Parathyroid adenoma (tissue), 2 donors: ENCODE data around the gene RTKN.
"Not testable (repeated sequence)": the region's sequence is repeated elsewhere in the genome, so short reads cannot be mapped to it uniquely, and the experiment has no call there.

Experiments
- H2AFZ ChIP-seq: fragments of 300-600 bp; sonication (generic); one replicate; pipeline ENCODE4 v1.7.0; 2017; ENCODE audit warnings: antibody characterized with exemption, mild to moderate bottlenecking
- H3K27ac ChIP-seq: fragments of 300-600 bp; sonication (generic); one replicate; pipeline ENCODE4 v1.7.0; 2017
- H3K27me3 ChIP-seq: fragments of 300-600 bp; sonication (generic); one replicate; pipeline ENCODE4 v1.7.0; 2017; ENCODE audit warnings: low read length; ENCODE audit not compliant: control insufficient read depth, insufficient read depth
- H3K36me3 ChIP-seq: fragments of 300-600 bp; sonication (generic); one replicate; pipeline ENCODE4 v1.7.0; 2017; ENCODE audit warnings: low read length; ENCODE audit not compliant: control insufficient read depth, insufficient read depth
- H3K4me1 ChIP-seq: fragments of 300-600 bp; sonication (generic); one replicate; pipeline ENCODE4 v1.7.0; 2017; ENCODE audit warnings: control low read depth
- H3K4me2 ChIP-seq: fragments of 300-600 bp; sonication (generic); one replicate; pipeline ENCODE4 v1.7.0; 2017; ENCODE audit warnings: low read length
- H3K4me3 ChIP-seq: fragments of 300-600 bp; sonication (generic); one replicate; pipeline ENCODE4 v1.7.0; 2017; ENCODE audit warnings: low read depth, low read length
- H3K79me2 ChIP-seq: fragments of 300-600 bp; sonication (generic); one replicate; pipeline ENCODE4 v1.7.0; 2017; ENCODE audit warnings: control low read depth
- H3K9ac ChIP-seq: fragments of 300-600 bp; sonication (generic); one replicate; pipeline ENCODE4 v1.7.0; 2017; ENCODE audit warnings: mild to moderate bottlenecking
- H3K9me3 ChIP-seq: fragments of 300-600 bp; sonication (generic); one replicate; pipeline ENCODE4 v1.7.0; 2017; ENCODE audit warnings: low read length; ENCODE audit not compliant: control insufficient read depth
- TF ChIP-seq, protein P1 (sequence below): fragments of 300-600 bp; sonication (generic); IDR thresholded peaks from one replicate; pipeline ENCODE4 v1.7.0; 2017; ENCODE audit warnings: antibody characterized with exemption, mild to moderate bottlenecking
- donor health status: primary hyperparathyroidism.

Gene RTKN

DNA sequence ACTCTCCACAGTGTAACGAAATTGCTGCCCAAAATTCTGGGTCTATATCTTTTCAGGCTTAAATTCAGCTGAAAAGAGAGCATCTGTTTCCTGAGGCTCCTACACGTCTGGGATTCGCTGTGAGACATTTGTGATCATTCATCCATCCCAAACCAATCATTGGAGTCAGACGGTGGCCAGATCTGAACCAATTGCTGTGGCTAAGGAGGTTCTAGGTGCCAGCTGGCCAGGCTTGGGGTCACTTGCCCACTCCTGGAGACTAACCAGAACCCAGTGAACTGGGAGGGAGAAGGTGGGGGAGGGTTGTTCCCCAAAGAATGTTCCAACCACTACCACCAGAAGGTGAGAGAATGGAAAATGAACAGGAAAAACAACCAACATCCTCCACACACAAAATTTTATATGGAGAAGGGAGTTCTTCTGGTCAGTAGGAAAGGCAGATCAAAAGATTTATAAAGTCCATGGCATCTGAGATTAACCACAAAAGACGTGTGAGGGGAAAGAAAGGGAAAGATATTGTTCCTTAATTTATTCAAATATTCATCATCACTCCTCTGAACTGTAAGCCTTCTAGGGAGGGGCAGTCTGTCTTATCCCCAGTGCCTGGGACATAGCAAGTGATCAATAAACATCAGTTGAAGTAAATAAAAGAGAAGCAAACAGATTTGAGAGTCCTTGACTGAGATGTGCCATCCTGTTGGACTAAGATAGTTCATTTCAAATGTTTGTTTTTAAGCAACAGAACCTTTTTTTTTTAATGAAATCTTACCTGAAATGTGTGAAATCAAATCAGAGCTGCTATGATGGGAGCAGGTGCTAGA is 3.0 kb upstream of the RTKN start:
- Histone ChIP-seq H3K27me3 (no peaks in the 10 kb centered on the region), H3K4me1 (peaks cover under 1% of the 10 kb centered on the region), H3K4me3 (no peak overlapping the region), H3K36me3 (no peaks in the 10 kb centered on the region), H2AFZ (peak overlapping the region; percentile 29), H3K4me2 (no peak overlapping the region), H3K9me3 (no peaks in the 10 kb centered on the region), H3K27ac (no peak overlapping the region), H3K79me2 (no peaks in the 10 kb centered on the region), H3K9ac (no peak overlapping the region)
- TF ChIP-seq, protein P1, sequence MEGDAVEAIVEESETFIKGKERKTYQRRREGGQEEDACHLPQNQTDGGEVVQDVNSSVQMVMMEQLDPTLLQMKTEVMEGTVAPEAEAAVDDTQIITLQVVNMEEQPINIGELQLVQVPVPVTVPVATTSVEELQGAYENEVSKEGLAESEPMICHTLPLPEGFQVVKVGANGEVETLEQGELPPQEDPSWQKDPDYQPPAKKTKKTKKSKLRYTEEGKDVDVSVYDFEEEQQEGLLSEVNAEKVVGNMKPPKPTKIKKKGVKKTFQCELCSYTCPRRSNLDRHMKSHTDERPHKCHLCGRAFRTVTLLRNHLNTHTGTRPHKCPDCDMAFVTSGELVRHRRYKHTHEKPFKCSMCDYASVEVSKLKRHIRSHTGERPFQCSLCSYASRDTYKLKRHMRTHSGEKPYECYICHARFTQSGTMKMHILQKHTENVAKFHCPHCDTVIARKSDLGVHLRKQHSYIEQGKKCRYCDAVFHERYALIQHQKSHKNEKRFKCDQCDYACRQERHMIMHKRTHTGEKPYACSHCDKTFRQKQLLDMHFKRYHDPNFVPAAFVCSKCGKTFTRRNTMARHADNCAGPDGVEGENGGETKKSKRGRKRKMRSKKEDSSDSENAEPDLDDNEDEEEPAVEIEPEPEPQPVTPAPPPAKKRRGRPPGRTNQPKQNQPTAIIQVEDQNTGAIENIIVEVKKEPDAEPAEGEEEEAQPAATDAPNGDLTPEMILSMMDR: no peak

DNA sequence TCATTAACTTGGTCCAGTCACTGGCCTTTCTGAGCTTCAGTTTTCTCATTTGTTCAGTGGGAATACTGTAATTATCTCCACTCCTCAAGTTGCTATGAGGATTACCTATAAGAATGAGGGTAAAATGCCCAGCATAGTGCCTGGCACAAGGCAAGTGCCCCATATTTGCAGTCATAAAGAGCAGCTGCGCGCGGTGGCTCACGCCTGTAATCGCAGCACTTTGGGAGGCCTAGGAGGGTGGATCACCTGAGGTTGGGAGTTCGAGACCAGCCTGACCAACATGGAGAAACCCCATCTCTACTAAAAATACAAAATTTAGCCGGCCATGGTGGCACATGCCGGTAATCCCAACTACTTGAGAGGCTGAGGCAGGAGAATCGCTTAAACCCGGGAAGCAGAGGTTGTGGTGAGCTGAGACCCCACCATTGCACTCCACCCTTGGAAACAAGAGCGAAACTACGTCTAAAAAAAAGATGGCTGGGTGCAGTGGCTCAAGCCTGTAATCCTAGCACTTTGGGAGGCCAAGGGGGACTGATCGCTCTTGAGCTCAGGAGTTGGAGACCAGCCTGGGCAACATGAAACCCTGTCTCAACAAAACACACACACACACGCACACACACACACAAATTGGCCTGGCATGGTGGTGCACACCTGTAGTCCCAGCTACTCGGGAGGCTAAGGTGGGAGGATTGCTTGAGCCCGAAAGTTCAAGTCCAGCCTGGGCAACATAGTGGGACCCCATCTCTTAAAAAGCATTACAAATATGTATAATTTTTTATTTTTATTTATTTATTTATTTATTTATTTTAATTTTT is 953 bp upstream of the RTKN start:
- not testable (repeated sequence) for H3K4me1 ChIP-seq, H3K36me3 ChIP-seq, H3K9me3 ChIP-seq, H3K27me3 ChIP-seq, H3K9ac ChIP-seq
- Histone ChIP-seq H3K4me3 (peak overlapping the region; percentile 87), H3K27ac (peak overlapping the region; percentile 88), H3K4me2 (peak overlapping the region; percentile 95), H2AFZ (peak overlapping the region; percentile 99), H3K79me2 (peaks cover 10% of the 10 kb centered on the region)

DNA sequence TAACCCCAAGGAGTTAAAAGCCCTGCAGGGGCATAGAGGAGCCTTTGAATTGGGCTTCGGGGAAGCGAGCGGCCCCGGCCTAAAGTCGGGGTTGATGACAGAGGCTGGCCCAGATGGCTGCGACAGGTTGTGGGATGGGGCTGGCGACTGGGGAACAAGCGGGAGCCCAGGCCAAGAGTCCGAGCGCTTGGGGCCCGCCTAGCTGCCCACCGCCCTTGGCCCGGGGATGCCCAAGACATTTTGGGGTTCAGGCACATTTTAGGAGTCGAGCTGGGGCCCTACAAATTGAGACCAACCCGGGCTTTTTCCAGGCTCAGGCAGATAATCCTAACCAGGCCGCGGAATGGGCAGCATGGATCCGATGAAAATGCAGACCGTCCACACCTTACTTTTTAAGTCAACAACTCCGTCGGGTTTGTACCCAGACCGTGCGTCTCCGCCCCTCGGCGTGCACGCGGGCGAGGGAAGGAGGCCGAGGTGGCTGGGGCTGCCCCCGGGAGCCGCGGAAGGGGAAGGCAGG is 507 bp downstream of the RTKN start:
- H3K36me3 ChIP-seq: no peaks in the 10 kb centered on the region
- no peaks in the 10 kb centered on the region for H3K9me3 ChIP-seq
- peaks cover 10% of the 10 kb centered on the region for H3K79me2 ChIP-seq
- peak overlapping the region; percentile 99 for H2AFZ ChIP-seq
- peak overlapping the region; percentile 95 for H3K4me2 ChIP-seq
- peaks cover 8% of the 10 kb centered on the region for H3K4me1 ChIP-seq
- peak overlapping the region; percentile 87 for H3K4me3 ChIP-seq
- no peaks in the 10 kb centered on the region for H3K27me3 ChIP-seq
- TF ChIP-seq, protein P1: no peak
- H3K9ac ChIP-seq: peak overlapping the region; percentile 1
- H3K27ac ChIP-seq: peak overlapping the region; percentile 88

DNA sequence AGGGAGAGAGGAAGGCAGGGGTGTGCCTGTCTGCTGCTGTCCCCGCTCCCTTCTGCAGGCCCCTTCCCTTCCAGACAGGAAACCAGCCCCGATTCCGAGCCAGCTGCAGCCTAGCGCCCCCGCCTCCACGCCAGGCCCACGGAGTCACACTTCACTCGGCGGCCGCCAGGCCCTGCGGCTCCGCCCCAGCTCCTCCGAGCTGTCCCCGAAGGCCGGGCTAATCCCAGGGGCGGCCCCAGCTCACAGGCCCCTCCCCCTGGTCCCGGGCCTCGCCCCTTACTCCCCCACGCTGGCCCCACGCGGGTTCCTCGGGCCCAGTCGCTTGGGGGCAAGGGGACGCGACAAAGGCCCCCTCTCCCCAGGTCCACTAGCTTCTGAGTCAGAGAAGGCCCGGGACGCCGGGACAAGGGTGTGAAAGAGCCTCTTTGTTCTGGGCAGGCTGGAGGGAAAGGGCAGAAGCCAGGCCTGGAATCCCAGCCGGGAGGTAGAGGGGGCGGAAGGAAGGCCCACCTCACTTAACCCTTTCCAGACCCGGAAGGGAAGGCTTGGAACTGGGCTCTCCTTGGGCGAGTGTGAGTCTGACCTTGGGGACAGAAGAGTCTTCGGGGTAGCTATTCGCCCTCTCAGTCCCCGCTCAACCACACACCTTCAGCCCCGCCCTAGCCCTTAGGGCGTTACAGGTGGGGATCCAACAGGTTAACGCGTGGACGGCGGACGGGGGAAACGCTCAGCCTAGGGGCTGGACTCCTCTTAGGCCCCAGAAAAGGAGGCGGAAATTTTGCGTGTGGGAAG is 1.2 kb downstream of the RTKN start:
- Histone ChIP-seq H3K9me3 (no peaks in the 10 kb centered on the region), H3K4me2 (peak overlapping the region; percentile 95), H3K4me1 (peaks cover 8% of the 10 kb centered on the region), H3K36me3 (no peaks in the 10 kb centered on the region), H3K27me3 (no peaks in the 10 kb centered on the region), H3K4me3 (peak overlapping the region; percentile 87), H3K27ac (peak overlapping the region; percentile 88), H2AFZ (peak overlapping the region; percentile 99), H3K79me2 (peaks cover 10% of the 10 kb centered on the region), H3K9ac (peak overlapping the region; percentile 1)
- TF ChIP-seq, protein P1: peak; percentile 18
